Measurements from ENCODE around the gene C14orf93. TPM values are rescaled to one million over a fixed set of nuclear protein-coding genes. Genes with fewer than 3 reads are reported as not detected.

The C14orf93 gene
- total and polyA plus RNA-seq, 4 donors: 7.5 to 14.9 (median 9.3) TPM

GRCh38 chr14:23009483-23009938 lies 432 bp downstream of the C14orf93 start:
- Histone ChIP-seq H3K9ac (ENCODE audit: insufficient read depth in 1 of 2, low read length in 2 of 2) (peak overlapping the region in 1 of 2 donors; percentile 87), H3K4me3 (no peak overlapping the region), H3K36me3 (ENCODE audit: control insufficient read depth in 4 of 4, insufficient read depth in 4 of 4, low read length in 4 of 4) (peaks cover 0 to 3% (median 0%) of the 10 kb centered on the region in 4 donors), H3K27me3 (ENCODE audit: control insufficient read depth in 3 of 3, insufficient read depth in 3 of 3, low read length in 2 of 3) (no peaks in the 10 kb centered on the region), H3K9me3 (ENCODE audit: control insufficient read depth in 4 of 4, insufficient read depth in 3 of 4, low read length in 3 of 4) (no peaks in the 10 kb centered on the region), H3K4me1 (ENCODE audit: control insufficient read depth in 5 of 5, insufficient read depth in 5 of 5, low read length in 5 of 5) (peaks cover 0 to 33% (median 4%) of the 10 kb centered on the region in 5 donors), H3K27ac (ENCODE audit: low read depth in 1 of 2, low read length in 1 of 2) (peak overlapping the region; percentile 63 to 87)
- DNase-seq: no peak
- 9 to 15% methylated on average over 8 of the region's 8 CpGs for WGBS, 2 donors
- TF ChIP-seq CTCF (IDR thresholded peaks at IDR 0.05; ENCODE audit: control extremely low read depth, extremely low read depth): no peak
- ATAC-seq (ENCODE audit: insufficient read depth, low FRiP score): no peak

DNA sequence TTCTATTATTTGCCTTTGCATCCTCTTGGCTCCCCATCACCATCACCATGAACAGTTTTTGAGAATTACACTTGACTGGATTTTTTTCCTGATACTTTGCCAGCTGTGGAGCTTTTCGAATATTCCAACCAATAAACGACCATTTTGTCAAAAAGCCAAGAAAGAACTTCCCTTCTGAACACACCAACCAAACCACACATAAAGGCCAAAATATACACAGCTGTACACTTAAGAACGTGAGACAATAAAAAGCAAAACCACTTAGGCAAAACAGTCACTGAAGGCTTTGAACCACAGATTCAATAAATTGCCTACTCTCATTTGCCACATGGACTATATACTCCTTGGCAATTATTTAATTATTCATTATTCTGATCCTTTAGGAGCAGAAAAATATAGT lies 1.1 kb downstream of the C14orf93 start:
- Histone ChIP-seq H3K4me3 (no peak overlapping the region), H3K27ac (ENCODE audit: low read depth in 1 of 2, low read length in 1 of 2) (no peak overlapping the region), H3K9ac (ENCODE audit: insufficient read depth in 1 of 2, low read length in 2 of 2) (no peak overlapping the region), H3K4me1 (ENCODE audit: control insufficient read depth in 5 of 5, insufficient read depth in 5 of 5, low read length in 5 of 5) (peaks cover 0 to 33% (median 4%) of the 10 kb centered on the region in 5 donors), H3K27me3 (ENCODE audit: control insufficient read depth in 3 of 3, insufficient read depth in 3 of 3, low read length in 2 of 3) (no peaks in the 10 kb centered on the region), H3K36me3 (ENCODE audit: control insufficient read depth in 4 of 4, insufficient read depth in 4 of 4, low read length in 4 of 4) (peaks cover 0 to 3% (median 0%) of the 10 kb centered on the region in 4 donors), H3K9me3 (ENCODE audit: control insufficient read depth in 4 of 4, insufficient read depth in 3 of 4, low read length in 3 of 4) (no peaks in the 10 kb centered on the region)
- TF ChIP-seq CTCF (IDR thresholded peaks at IDR 0.05; ENCODE audit: control extremely low read depth, extremely low read depth): no peak
- DNase-seq (peak in 2 of 3 donors; percentile 52 to 54), ATAC-seq (ENCODE audit: insufficient read depth, low FRiP score) (no peak)
- 9 to 17% methylated on average over 3 of the region's 3 CpGs for WGBS, 2 donors

DNA sequence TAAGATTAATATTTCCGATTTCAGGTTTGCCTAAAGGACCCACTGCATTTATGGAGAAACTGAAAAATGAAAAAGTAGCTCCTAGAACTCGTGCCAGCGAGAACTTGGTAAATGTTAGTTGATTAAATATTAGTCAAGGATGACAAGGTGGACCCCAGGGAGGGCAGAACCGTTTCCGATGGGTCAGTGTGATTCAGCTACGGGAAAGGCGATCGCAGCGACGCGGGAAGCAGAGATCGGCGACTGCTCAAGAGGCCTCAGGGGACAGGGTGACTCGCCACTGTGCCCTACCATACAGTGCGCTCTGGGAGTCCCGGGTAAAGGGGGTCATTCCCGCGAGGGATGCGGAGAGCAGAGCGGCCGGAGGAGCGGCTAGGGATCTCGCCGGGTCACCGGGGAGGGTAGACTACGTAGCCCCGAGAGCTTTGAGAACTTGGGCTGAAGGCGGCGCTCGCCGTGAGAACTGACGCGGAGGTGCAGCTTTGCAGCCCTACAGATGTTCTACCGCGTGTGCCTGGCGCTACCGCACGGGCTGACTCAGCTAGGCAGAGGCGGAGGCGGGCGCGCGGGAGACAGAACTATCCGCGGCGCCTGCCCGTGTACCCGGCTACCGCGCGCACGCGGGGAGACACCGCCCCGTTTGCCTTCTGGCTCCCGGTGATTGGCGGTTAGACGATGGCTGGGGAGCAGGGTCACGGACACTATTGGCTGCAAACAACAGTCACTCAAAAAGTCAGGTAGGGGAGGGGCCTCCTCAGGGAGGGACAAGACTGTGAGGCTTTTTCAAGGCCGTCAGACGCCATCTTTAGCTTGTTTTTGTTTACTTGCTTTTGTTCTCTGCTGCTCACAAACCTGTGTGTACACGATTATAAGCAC lies 3.2 kb downstream of the C14orf93 start:
- ATAC-seq (ENCODE audit: insufficient read depth, low FRiP score) (peak; percentile 99), DNase-seq (peak; percentile 98 to 100 (median 99))
- Histone ChIP-seq H3K4me3 (peak overlapping the region; percentile 63), H3K27me3 (ENCODE audit: control insufficient read depth in 3 of 3, insufficient read depth in 3 of 3, low read length in 2 of 3) (no peaks in the 10 kb centered on the region), H3K9ac (ENCODE audit: insufficient read depth in 1 of 2, low read length in 2 of 2) (peak overlapping the region; percentile 96 to 98), H3K36me3 (ENCODE audit: control insufficient read depth in 4 of 4, insufficient read depth in 4 of 4, low read length in 4 of 4) (peaks cover 0 to 3% (median 0%) of the 10 kb centered on the region in 4 donors), H3K4me1 (ENCODE audit: control insufficient read depth in 5 of 5, insufficient read depth in 5 of 5, low read length in 5 of 5) (peaks cover 0 to 33% (median 4%) of the 10 kb centered on the region in 5 donors), H3K9me3 (ENCODE audit: control insufficient read depth in 4 of 4, insufficient read depth in 3 of 4, low read length in 3 of 4) (no peaks in the 10 kb centered on the region), H3K27ac (ENCODE audit: low read depth in 1 of 2, low read length in 1 of 2) (peak overlapping the region; percentile 91 to 94)
- TF ChIP-seq CTCF (IDR thresholded peaks at IDR 0.05; ENCODE audit: control extremely low read depth, extremely low read depth): no peak
- 0 to 1% methylated on average over 62 of the region's 62 CpGs for WGBS, 2 donors
